Stimulated activated CD4-positive, alpha-beta T cell treated with anti-CD3 and anti-CD28 coated beads, Interleukin-12 subunit alpha, Interleukin-12 subunit beta, amount 100 ng/mL, for 48 hours (primary cell): ENCODE measurements around the gene GSDME.
A peak's percentile ranks its signal among the peaks of the same experiment; 100 is the strongest.
"Not testable (repeated sequence)": the region's sequence is repeated elsewhere in the genome, so short reads cannot be mapped to it uniquely, and the experiment has no call there.

Source experiments
- DNase-seq, 3 donors: peaks; one replicate each; pipeline ENCODE4 v3.0.0-alpha.2; 2020; ENCODE audit warnings: low read depth in 2 of 3, low spot score in 1 of 3

Gene GSDME

DNA sequence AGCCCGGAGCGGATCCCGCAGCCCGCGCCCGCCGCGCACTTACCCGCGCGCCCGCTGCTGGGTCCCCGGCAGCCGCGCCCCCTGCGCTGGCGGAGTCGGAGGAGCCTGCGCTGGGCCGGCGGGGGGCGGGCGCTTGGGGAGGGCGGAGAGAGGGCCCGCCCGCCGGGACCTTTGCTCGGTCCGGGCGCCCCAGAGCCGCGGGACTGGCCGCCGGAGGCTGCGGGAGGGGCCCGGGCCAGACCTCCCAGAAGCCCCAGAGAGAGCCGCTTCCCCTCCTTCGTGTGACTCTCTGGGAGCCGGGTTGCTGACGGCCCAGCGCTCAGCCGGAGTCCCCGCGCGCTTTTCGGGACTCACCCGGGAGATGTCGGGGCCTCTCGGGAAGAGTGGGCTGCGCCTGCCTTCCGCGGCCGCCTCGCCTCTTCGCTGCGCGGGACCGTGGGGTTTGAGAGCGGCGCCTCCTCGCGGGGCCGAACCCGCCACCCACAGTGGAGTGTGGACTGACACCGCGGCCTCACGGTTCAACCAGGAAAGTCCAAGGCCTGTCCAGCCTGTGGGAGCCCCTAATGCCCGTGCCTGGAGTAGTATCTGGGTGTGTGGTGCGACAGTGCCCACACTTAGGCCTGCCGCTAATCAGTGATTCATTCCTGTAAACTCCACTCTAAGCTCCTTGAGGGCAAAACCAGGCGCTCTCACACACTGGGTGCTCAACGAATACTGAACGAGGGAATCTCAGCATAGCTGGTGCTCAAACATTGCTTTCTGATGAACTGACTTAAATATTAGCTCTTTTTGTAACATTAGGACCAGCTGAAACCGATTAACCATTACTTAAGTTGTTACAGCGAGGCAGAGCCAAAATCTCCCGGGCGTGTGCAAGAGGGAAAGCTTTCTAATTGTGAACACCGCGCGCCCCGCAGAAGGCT, at the start of gene GSDME:
GSDME (minus strand) TSS at position 112 of the 923 bp plus-strand sequence. CDS start 7,690 bp downstream, outside the sequence.
- peak in 1 of 3 donors; percentile 23 for DNase-seq

DNA sequence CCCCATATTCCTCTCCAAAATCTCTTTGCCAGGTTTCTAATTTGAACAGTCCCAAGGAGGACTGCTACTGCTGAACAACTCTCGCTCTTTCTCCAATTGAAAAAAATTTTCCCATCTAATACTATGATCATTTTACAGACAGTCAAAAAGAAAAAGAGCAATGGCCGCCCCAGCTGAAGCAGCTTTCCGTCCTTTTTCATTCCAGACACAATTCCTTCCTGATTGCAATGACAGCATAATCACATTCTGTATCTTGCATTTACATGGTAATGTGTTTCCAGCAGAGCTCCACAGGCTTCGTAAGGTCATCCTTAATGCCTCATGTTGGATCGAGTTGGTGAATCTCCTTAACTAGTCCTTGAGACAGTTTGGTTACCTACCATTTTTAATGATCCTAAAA, 45.0 kb upstream of the GSDME start:
- no peak for DNase-seq

DNA sequence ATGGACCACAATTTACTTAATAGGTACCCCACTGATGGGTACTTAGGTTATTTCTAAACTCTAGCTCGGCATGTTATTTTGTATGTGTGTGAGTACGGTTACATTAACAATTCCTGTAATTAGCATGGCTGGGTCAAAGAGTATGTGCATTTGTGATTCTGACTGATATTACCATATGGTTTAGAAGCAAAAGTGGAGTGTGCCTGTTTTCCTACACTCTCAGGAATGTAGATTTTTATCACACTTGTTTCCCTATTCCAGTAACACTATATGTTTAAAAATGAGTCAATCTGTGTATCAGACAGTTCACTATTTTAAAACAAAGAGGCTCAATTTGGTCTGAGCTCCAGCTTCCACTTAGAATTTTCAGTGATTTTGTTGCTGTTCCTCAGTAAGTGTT, 44.6 kb upstream of the GSDME start:
- no peak for DNase-seq

DNA sequence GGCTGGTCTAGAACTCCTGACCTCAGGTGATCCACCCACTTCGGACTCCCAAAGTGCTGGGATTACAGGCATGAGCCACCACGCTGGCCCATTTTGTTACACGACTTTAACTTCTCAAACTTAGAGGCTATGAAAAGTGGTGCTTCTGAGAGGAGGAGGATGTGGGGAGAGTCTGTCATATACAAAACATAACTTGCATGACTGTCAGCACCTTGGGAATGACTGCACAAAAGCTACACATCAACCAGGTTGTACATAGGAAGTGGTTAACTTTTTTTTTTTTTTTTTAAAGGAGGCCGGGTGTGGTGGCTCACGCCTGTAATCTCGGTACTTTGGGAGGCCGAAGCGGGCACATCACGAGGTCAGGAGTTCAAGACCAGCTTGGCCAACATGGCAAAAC, 43.4 kb upstream of the GSDME start:
- no peak for DNase-seq

- no peak for DNase-seq
Observed at GRCh38 chr7:24800073-24800472, 42.8 kb upstream of the GSDME start.

- DNase-seq: no peak
Observed at GRCh38 chr7:24799506-24799905, 42.2 kb upstream of the GSDME start.

GRCh38 chr7:24798261-24798660, 41.0 kb upstream of the GSDME start:
- no peak for DNase-seq

DNA sequence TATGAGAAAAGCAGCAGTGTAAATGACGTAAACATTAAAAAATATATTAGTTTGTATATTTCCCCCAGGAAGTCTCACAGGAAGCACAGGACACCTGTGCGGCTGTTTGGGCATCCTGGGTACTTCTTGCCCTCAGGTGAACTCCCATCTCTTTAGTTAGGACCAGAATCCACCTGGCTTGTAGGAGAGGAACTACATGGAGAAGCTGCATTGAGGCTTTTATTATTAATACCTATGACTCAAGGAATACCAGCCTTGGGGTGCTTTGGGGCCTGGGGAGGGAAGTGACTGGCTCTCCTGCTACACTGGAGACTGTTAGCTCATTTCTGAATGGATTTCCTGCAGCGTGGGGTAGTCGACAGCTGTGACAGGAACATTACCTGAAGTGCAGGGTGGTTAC, 40.0 kb upstream of the GSDME start:
- DNase-seq: no peak

DNA sequence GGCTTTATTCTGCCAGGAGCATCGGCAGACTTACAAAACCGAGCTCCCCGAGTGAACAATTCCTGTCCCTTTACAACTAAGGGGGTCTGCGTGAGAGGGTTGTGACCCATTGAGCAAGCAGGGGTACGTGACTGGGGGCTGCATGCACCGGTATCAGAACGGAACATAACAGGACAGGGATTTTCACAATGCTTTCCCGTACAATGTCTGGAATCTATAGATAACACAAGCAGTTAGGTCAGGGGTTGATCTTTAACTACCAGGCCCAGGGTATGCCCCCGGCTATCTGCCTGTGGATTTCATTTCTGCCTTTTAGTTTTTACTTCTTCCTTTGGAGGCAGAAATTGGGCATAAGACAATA, 38.1 kb upstream of the GSDME start:
- no peak for DNase-seq

DNA sequence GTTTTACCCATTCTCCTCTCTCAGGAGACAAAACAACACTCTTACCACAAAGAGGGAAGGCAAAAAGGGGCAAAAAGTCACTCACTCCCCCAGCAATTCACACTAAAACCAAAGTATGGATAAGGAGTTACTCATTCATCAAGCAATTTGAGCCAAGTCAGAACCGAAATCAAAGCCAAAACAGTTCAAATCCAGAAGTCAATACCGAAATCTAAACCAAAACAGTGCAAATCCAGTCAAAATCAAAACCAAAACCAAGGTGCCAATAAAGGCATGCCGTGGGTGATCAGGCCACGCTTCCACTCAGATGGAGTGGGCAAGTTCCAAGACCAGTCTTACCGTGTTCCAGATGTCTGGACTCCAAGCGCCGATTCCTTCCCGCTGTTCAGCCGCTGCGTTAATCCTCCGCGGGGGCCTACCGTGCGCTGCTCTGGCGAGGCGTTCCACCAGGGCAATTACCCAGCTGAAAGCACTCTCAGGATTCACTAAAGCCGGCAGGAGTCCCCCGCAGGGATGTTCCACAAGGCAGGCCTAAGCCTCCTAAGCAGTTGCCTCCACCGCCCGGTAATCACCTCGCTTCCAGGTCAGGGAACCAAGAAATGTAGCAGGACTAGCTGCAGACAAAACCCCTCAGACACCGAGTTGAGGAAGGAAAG, 37.6 kb upstream of the GSDME start:
- DNase-seq: not testable (repeated sequence)

- DNase-seq: no peak
Observed at GRCh38 chr7:24793982-24794648, 36.9 kb upstream of the GSDME start.

GRCh38 chr7:24788961-24789576, 31.8 kb upstream of the GSDME start:
- DNase-seq: no peak

DNA sequence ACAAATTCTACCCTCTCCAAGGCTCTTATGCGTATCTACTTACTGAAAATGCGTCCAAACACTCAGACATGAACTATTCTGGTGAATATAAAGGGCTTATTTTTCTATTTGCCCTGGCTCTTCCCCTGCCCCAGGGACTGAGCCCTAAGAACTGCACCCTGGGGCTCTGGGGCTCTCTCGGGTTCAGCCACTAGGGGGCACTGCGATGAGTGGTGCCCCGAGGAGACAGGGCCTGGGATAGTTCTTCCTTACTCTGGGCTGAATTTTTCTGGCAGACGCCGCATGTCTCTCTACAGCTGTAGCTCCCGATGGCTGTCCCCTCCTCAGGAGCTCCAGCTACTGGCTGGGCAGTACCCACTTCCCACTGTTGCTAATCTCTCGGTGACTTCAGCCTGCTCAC, 30.8 kb upstream of the GSDME start:
- no peak for DNase-seq

DNA sequence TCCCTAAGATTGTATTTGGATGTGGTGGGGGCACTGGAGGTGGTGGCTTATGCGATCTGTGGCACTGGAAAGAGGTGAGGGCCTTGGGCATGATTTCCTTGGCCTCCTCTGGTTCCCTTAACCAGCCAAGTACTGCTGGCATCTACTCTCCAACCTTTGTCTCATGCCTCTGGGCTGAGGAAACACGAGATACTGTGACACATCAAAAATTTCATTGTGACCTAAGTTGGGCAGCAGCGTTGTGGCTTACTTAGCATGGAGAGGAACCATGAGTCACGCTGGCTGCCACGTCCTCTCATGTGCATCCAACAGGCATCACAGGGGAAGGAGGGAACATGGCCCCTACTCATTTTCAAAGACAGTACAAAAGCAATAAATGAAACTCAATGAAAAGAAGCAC, 29.7 kb upstream of the GSDME start:
- DNase-seq: peak in 1 of 3 donors; percentile 12

GRCh38 chr7:24786306-24786705, 29.0 kb upstream of the GSDME start:
- no peak for DNase-seq

DNA sequence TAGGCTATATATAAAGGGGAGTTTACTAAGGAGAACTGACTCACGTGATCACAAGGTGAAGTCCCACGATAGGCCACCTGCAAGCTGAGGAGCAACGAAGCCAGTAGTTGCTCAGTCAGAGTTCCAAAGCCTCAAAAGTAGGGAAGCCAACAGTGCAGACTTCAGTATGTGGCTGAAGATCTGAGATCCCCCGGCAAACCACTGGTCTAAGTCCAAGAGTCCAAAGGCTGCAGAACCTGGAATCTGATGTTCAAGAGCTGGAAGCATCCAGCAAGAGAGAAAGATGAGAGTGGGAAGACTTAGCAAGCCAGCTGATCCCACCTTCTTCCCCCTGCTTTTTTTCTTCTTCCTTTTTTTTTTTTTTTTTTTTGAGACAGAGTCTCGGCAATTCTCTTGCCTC, 27.0 kb upstream of the GSDME start:
- DNase-seq: no peak

- no peak for DNase-seq
Observed at GRCh38 chr7:24783698-24784097, 26.4 kb upstream of the GSDME start.

- DNase-seq: no peak
Observed at GRCh38 chr7:24781106-24781505, 23.8 kb upstream of the GSDME start.

GRCh38 chr7:24779283-24779655, 22.0 kb upstream of the GSDME start:
- no peak for DNase-seq

GRCh38 chr7:24778543-24779282, 21.4 kb upstream of the GSDME start:
- DNase-seq: no peak

DNA sequence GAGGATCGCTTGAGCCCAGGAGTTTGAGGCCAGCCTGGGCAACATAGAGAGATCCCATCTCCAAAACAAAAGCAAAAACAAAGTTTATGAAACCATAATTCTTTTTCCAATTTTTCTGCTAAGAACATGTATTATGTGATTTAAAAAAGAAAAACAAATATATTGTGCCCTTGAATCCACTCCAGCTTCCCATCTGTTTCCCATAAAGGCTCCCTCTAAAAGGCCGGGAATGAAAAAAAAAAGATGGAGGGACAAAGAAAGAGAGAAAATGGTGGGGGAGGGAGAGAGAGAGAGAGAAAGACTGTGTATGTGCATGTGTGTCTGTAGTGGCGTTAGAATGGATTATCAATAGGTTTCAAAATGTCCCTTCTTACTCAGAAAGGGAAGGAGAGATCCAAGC, 20.5 kb upstream of the GSDME start:
- no peak for DNase-seq
